Peyer's patch (tissue), 4 donors: ENCODE results near the gene PLET1. TPM values are rescaled to one million over a fixed set of nuclear protein-coding genes. Genes with fewer than 3 reads are reported as not detected.

Experiments
- DNase-seq, 3 donors: peaks; one replicate each; pipeline ENCODE4 v3.0.0-alpha.2; 2017 to 2019
- H3K27ac ChIP-seq, 4 donors: fragments of 200-600 bp; sonication (generic); one replicate each; pipeline ENCODE4 v1.5.1; 2016 to 2019
- H3K27me3 ChIP-seq, 2 donors: fragments of 200-600 bp; sonication (generic); one replicate each; pipeline ENCODE4 v1.5.1; 2019
- H3K36me3 ChIP-seq, 3 donors: fragments of 200-600 bp; sonication (generic); one replicate each; pipeline ENCODE4 v1.5.1; 2016 to 2019
- H3K4me1 ChIP-seq, 4 donors: fragments of 200-600 bp; sonication (generic); one replicate each; pipeline ENCODE4 v1.5.1; 2016 to 2019
- H3K4me3 ChIP-seq, 4 donors: fragments of 200-600 bp; sonication (generic); 1 replicate in 3 of 4; 2 replicates in 1 of 4; pipeline ENCODE4 v1.5.1; 2016 to 2019; ENCODE audit warnings: mild to moderate bottlenecking in 1 of 4
- H3K9me3 ChIP-seq, 4 donors: fragments of 200-600 bp; sonication (generic); one replicate each; pipeline ENCODE4 v1.5.1; 2016 to 2019; ENCODE audit warnings: mild to moderate bottlenecking in 1 of 4
- POLR2A ChIP-seq, 2 donors: fragments of 450-650 bp; IDR thresholded peaks; one replicate each; pipeline ENCODE4 v1.5.1; 2017; ENCODE audit warnings: antibody characterized with exemption in 2 of 2, mild to moderate bottlenecking in 2 of 2, moderate library complexity in 2 of 2
- total RNA-seq, 4 donors: library from RNA; depleted of rRNA; stranded (reverse); fragments of >200 nt; gene quantifications; one replicate each; pipeline ENCODE4 v1.1.0, GENCODE V29; 2016
- TF ChIP-seq, protein P1 (sequence below), 6 experiments: fragments of 450-650 bp in 4 of 6; fragments of 200-600 bp in 2 of 6; sonication (generic) in 1 of 6; IDR thresholded peaks; one replicate each; pipeline ENCODE4 v1.5.1; 2017 to 2019; ENCODE audit warnings: antibody characterized with exemption in 6 of 6, mild to moderate bottlenecking in 3 of 6, moderate library complexity in 1 of 6

PLET1 gene
- total RNA-seq, 4 donors from 2014 or later: not detected

DNA sequence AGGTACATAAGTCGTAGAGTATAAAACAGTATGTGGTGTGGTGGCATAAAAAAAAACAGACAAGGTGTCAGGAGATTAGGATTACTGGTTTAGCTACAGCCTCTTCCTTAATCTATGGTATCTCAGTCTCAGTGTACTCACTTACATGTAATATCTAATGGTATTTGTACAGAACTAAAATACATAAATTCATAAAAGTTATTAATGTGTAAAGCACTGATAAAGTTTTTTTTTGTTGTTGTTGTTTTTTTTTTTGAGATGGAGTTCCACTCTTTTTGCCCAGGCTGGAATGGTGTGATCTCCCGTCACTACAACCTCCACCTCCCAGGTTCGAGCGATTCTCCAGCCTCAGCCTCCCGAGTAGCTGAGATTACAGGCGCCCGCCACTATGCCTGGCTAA lies 31.5 kb downstream of the PLET1 start:
- Histone ChIP-seq H3K4me1 (peaks cover 0 to 5% (median 2%) of the 10 kb centered on the region in 4 donors), H3K27me3 (no peaks in the 10 kb centered on the region), H3K4me3 (no peak overlapping the region), H3K27ac (peak overlapping the region in 1 of 4 donors; percentile 5), H3K9me3 (no peaks in the 10 kb centered on the region), H3K36me3 (peaks cover 0 to 20% (median 0%) of the 10 kb centered on the region in 3 donors)
- no peak for DNase-seq
- TF ChIP-seq, protein P1, sequence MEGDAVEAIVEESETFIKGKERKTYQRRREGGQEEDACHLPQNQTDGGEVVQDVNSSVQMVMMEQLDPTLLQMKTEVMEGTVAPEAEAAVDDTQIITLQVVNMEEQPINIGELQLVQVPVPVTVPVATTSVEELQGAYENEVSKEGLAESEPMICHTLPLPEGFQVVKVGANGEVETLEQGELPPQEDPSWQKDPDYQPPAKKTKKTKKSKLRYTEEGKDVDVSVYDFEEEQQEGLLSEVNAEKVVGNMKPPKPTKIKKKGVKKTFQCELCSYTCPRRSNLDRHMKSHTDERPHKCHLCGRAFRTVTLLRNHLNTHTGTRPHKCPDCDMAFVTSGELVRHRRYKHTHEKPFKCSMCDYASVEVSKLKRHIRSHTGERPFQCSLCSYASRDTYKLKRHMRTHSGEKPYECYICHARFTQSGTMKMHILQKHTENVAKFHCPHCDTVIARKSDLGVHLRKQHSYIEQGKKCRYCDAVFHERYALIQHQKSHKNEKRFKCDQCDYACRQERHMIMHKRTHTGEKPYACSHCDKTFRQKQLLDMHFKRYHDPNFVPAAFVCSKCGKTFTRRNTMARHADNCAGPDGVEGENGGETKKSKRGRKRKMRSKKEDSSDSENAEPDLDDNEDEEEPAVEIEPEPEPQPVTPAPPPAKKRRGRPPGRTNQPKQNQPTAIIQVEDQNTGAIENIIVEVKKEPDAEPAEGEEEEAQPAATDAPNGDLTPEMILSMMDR (IDR thresholded peaks at IDR 0.05): no peak
- no peak for TF ChIP-seq POLR2A (IDR thresholded peaks at IDR 0.05)

DNA sequence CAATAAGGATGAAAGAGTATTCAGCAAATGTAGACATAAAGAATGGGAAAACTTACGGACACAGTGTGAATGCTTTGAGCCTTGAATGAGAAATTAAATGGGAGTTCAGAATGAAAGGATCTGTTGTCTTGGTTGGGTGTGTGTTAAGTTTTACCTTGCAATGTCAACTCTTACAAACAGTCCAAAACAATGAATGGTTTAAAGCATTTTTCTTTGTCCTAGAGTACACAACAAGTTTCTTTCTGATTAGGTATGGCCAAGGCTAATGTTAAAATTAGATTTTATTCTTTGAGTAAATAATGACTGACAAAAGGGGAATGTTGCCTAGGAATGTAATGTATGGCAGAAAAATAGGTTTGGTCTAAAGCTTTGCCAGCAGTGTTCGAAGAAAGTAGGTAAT lies 32.0 kb downstream of the PLET1 start:
- Histone ChIP-seq H3K36me3 (peaks cover 0 to 20% (median 0%) of the 10 kb centered on the region in 3 donors), H3K27ac (no peak overlapping the region)
- DNase-seq: no peak

DNA sequence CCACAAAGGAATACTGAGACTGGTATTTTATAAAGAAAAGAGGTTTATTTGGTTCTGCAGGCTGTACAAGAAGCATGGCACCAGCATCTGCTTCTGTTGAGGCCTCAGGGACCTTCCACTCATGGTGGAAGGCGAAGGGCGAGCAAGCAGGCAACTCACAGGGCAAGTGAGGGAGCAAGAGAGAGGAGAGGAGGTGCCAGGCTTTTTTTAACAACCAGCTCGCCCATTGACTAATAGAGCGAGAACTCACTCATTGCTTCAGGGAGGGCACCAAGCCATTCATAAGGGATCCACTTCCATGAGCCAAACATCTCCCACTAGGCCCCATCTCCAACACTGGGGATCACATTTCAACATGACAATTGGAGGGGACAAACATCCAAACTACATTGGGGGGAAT lies 33.2 kb downstream of the PLET1 start:
- Histone ChIP-seq H3K36me3 (peaks cover 0 to 15% (median 0%) of the 10 kb centered on the region in 3 donors), H3K9me3 (no peaks in the 10 kb centered on the region), H3K4me1 (peaks cover 0 to 5% (median 2%) of the 10 kb centered on the region in 4 donors), H3K4me3 (peak overlapping the region in 2 of 4 donors; percentile 68 to 97), H3K27ac (peak overlapping the region in 2 of 4 donors; percentile 95 to 96), H3K27me3 (no peaks in the 10 kb centered on the region)
- no peak for TF ChIP-seq POLR2A (IDR thresholded peaks at IDR 0.05)
- TF ChIP-seq, protein P1 (IDR thresholded peaks at IDR 0.05): no peak
- no peak for DNase-seq

More for the DNA sequence above, 32.0 kb downstream of the PLET1 start:
- peaks cover 0 to 5% (median 2%) of the 10 kb centered on the region in 4 donors for H3K4me1 ChIP-seq
- no peaks in the 10 kb centered on the region for H3K9me3 ChIP-seq
- TF ChIP-seq, protein P1 (IDR thresholded peaks at IDR 0.05): no peak
- TF ChIP-seq POLR2A (IDR thresholded peaks at IDR 0.05): no peak
- no peak overlapping the region for H3K4me3 ChIP-seq
- no peaks in the 10 kb centered on the region for H3K27me3 ChIP-seq

DNA sequence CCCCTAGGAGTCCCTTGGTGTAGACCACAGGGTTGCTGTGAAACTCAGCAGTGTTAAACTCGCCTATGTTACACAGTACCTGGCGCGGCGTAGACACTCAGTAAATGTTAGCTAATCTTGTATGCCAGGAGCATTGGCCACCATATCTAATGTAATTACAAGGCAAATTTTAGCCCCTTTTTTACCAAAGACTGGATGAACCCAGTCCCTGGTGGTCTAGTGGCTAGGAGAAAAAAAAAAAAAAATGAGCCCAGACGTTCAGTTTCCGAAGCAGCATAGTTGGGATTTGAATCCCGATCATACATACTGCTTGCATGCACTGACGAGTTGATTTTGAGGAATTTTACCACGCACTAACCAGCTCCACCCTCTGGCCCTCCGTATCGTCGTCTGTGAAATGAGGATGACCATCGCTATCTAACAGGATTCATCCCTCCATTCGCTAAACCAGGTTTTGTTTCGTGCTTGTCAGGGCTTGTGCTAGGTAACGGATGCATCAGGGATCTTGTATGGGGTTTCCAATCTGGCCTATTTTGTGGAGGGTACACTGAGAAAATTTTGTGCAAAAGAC lies 33.7 kb downstream of the PLET1 start:
- DNase-seq: no peak
- Histone ChIP-seq H3K36me3 (peaks cover 0 to 15% (median 0%) of the 10 kb centered on the region in 3 donors), H3K4me1 (peaks cover 0 to 5% (median 4%) of the 10 kb centered on the region in 4 donors), H3K9me3 (no peaks in the 10 kb centered on the region), H3K4me3 (peak overlapping the region; percentile 68 to 97 (median 79)), H3K27ac (peak overlapping the region; percentile 94 to 97 (median 96)), H3K27me3 (no peaks in the 10 kb centered on the region)
- TF ChIP-seq POLR2A (IDR thresholded peaks at IDR 0.05): no peak
- TF ChIP-seq, protein P1 (IDR thresholded peaks at IDR 0.05): no peak

DNA sequence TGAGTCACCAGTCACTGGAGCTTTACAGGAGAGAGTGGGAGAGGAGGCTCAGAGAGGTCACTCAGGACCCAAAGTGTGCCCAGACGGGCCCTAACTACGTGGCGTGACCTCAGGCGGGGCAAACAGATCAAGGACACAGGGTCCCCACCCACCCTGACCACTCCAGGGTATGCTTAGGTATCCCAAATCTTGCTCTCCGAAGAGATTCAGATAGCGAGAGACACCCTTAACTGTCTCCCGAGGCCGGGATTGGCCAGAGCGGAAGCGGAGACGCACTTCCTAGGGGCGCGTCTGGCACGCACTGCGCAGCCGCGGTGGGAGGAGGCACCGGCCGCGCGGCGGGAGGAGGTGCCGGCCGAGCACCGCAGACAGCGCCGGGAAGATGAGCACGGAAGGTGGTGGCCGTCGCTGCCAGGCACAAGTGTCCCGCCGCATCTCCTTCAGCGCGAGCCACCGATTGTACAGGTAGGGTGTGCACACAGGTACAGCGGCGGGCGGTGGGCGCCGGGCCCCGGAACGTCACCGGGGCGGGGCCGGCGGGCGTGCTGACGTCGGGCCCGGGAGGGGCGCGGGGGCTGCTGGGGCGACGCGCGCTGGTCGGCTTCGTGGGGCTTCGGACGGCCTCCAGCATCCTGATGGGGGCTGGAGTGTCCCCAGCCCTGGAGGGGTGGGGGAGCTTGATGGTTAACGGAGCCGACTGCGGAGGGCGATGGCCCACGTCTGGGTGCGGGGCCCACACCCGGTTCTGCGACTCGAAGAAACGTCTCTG lies 34.4 kb downstream of the PLET1 start, which contains the start of gene PTS:
PTS (plus strand) TSS at position 367 of the 769 bp plus-strand sequence; CDS start at position 383, 16 bp downstream.
- peak within 1 kb of the TSS; percentile 94 to 97 (median 96) for H3K27ac ChIP-seq
- peaks cover 0 to 7% (median 4%) of the 10 kb centered on the region in 4 donors for H3K4me1 ChIP-seq
- no peaks in the 10 kb centered on the region for H3K9me3 ChIP-seq
- peak within 1 kb of the TSS; percentile 68 to 97 (median 79) for H3K4me3 ChIP-seq
- peak; percentile 78 to 94 (median 93) for DNase-seq
- H3K27me3 ChIP-seq: no peaks in the 10 kb centered on the region
- peaks cover 0 to 15% (median 0%) of the 10 kb centered on the region in 3 donors for H3K36me3 ChIP-seq
- TF ChIP-seq POLR2A (IDR thresholded peaks at IDR 0.05): peak; percentile 94 to 95
- TF ChIP-seq, protein P1 (IDR thresholded peaks at IDR 0.05): peak in 1 of 6 experiments; percentile 12
